ENCODE results near the gene HIVEP3. TPM values are rescaled to one million over a fixed set of nuclear protein-coding genes. Genes with fewer than 3 reads are reported as not detected.

HIVEP3 gene
- total and polyA plus RNA-seq, 2 of the 13 experiments (the other 11 are each of a cell fraction or from before 2014, with no cell fraction given) = 0.05 TPM; not detected in 1

DNA sequence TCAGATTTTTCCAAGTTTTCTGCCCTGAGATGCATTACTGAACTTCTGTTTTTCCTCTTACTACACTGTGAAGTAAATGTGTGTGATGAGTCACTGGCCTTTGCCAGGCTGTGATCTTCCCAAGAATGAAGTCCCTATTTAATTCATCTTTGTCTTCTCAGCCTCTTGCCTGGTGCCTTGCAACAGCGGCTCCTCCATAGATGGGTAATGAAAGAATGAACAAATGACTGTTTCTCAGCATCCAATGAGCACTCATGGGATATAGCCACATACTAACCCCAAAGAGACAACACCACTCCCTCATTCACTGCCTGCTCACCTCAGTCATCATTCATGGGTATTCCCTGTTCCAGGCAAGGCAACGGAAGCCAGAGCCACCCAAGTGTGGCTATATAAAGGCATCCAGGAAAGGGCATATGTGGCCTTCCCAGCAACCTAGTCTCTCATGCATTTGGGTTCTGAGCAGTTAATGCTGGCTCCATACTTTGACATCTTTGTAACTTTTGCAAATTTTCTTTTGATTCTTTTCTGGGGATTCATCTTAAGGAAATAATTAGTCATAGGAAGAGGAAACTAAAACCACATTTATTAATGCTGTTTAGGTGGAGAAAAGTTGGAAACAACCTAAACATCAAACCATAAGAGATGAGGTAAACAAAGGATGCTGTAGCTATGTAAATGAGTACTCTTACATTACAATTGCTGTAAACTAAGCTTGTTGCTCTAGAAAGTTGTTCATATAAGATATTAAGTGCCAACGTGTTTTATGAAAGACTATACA, 71.9 kb downstream of the HIVEP3 start:
- no peak overlapping the region for H2AFZ ChIP-seq (ENCODE audit: low read length)
- BruUV-seq (replicated peaks) = no TSS peak
- no peak overlapping the region for H3K4me3 ChIP-seq (replicated peaks in 1 of 3; ENCODE audit: insufficient read depth in 1 of 3, low read depth in 2 of 3, low read length in 3 of 3)
- H3K36me3 ChIP-seq (replicated peaks in 1 of 2; ENCODE audit: control insufficient read depth in 1 of 2, insufficient read depth in 2 of 2, low read length in 2 of 2) = no peaks in the 10 kb centered on the region
- no peak overlapping the region for H3K9ac ChIP-seq (ENCODE audit: insufficient read depth, low read depth, low read length)
- in situ Hi-C loops (cut with HindIII; ENCODE audit: extremely low pct_ligation_motif_present, low pct_unique_long_range_greater_than_20kb) (no loop called here), intact Hi-C loops (cut with micrococcal nuclease; ENCODE audit: unreplicated experiment) (no loop called here)
- WGBS (ENCODE audit: low lambda C conversion rate) = 1% methylated on average over 3 of the region's 3 CpGs
- H3K79me2 ChIP-seq (ENCODE audit: insufficient read depth, low read length) = no peaks in the 10 kb centered on the region
- ChIA-PET CTCF (ENCODE audit: low intra/inter-chr PET ratio, low total read pairs) (no interaction called here), POLR2A (no interaction called here)
- peaks cover 2 to 16% of the 10 kb centered on the region in 2 experiments; a peak in 4 of 5 replicates for H3K27me3 ChIP-seq (ENCODE audit: control insufficient read depth in 1 of 2, insufficient read depth in 2 of 2, low read length in 2 of 2)
- H3K4me1 ChIP-seq (ENCODE audit: insufficient read depth, low read length) = no peaks in the 10 kb centered on the region
- no peaks in the 10 kb centered on the region for H4K20me1 ChIP-seq (ENCODE audit: insufficient read depth, low read length)
- H3K27ac ChIP-seq (ENCODE audit: extremely low read length, insufficient read depth, low read length) = no peak overlapping the region
- H3K9me3 ChIP-seq (ENCODE audit: low read length) = no peaks in the 10 kb centered on the region
- ATAC-seq (no peak), DNase-seq (ENCODE audit: low spot score) (no peak), FAIRE-seq (no peak)
- H3K4me2 ChIP-seq (ENCODE audit: low read depth, low read length) = no peak overlapping the region
- TF ChIP-seq ARNT2 (CRISPR knock-in tag; IDR thresholded peaks at IDR 0.05; ENCODE audit: low read depth) = no peak
- TF ChIP-seq MYC (CRISPR knock-in tag; IDR thresholded peaks at IDR 0.05; ENCODE audit: borderline replicate concordance) = no peak

DNA sequence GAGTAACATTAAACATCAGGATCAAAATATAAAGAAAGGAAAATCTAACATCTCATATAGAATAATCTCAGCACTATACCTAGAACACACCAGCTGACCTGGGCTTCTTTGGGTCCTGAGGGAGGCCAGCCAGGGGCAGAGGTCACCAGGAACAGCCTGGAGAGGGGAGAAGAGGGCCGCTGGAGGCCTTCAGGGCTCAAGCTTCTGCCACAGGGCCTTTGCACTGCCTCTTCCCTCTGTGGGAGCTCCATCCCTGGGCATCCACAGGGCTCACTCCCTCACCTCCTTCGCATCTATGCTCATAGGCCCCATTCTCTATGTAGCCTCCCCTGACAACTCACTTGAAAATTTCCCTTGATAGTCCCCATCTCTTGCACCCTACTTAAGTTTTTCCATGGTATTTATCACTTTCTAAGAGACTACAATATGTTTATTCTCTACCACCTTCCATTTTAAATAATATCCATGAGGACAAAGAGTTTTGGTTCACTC, 73.9 kb downstream of the HIVEP3 start:
- H3K36me3 ChIP-seq (replicated peaks in 1 of 2; ENCODE audit: control insufficient read depth in 1 of 2, insufficient read depth in 2 of 2, low read length in 2 of 2) = no peaks in the 10 kb centered on the region
- WGBS (ENCODE audit: low lambda C conversion rate) = 14% methylated on average over 1 of the region's 2 CpGs
- no peak overlapping the region for H2AFZ ChIP-seq (ENCODE audit: low read length)
- no peak overlapping the region for H3K4me3 ChIP-seq (replicated peaks in 1 of 3; ENCODE audit: insufficient read depth in 1 of 3, low read depth in 2 of 3, low read length in 3 of 3)
- ATAC-seq = no peak
- no peak overlapping the region for H3K27ac ChIP-seq (ENCODE audit: extremely low read length, insufficient read depth, low read length)
- peaks cover 0 to 16% of the 10 kb centered on the region in 2 experiments; a peak in 3 of 5 replicates for H3K27me3 ChIP-seq (ENCODE audit: control insufficient read depth in 1 of 2, insufficient read depth in 2 of 2, low read length in 2 of 2)
- H3K4me2 ChIP-seq (ENCODE audit: low read depth, low read length) = no peak overlapping the region
- ChIA-PET CTCF (ENCODE audit: low intra/inter-chr PET ratio, low total read pairs) (no interaction called here), POLR2A (no interaction called here)
- no peaks in the 10 kb centered on the region for H3K4me1 ChIP-seq (ENCODE audit: insufficient read depth, low read length)
- H3K9me3 ChIP-seq (ENCODE audit: low read length) = no peaks in the 10 kb centered on the region
- BruUV-seq (replicated peaks) = no TSS peak
- TF ChIP-seq ZNF709 (CRISPR knock-in tag; IDR thresholded peaks at IDR 0.05) (no peak), WIZ (CRISPR knock-in tag; IDR thresholded peaks at IDR 0.05) (no peak), EP300 (IDR thresholded peaks at IDR 0.05; ENCODE audit: low read depth in 2 of 2, low read length in 2 of 2) (no peak), EP300 (CRISPR knock-in tag; IDR thresholded peaks at IDR 0.05; ENCODE audit: borderline replicate concordance) (no peak), MBNL3 (CRISPR knock-in tag; conservative IDR thresholded peaks at IDR 0.05) (no peak), SOX13 (IDR thresholded peaks at IDR 0.05) (no peak), SOX13 (CRISPR knock-in tag; conservative IDR thresholded peaks at IDR 0.05 in 1 of 2, IDR thresholded peaks at IDR 0.05 in 1 of 2) (no peak), ZNF230 (CRISPR knock-in tag; IDR thresholded peaks at IDR 0.05) (no peak), NONO (IDR thresholded peaks at IDR 0.05) (no peak), NONO (CRISPR knock-in tag; conservative IDR thresholded peaks at IDR 0.05) (no peak), BCL6 (CRISPR knock-in tag; IDR thresholded peaks at IDR 0.05) (no peak), NCOA1 (CRISPR knock-in tag; IDR thresholded peaks at IDR 0.05) (no peak)
- TF ChIP-seq, protein P1, sequence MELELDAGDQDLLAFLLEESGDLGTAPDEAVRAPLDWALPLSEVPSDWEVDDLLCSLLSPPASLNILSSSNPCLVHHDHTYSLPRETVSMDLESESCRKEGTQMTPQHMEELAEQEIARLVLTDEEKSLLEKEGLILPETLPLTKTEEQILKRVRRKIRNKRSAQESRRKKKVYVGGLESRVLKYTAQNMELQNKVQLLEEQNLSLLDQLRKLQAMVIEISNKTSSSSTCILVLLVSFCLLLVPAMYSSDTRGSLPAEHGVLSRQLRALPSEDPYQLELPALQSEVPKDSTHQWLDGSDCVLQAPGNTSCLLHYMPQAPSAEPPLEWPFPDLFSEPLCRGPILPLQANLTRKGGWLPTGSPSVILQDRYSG (CRISPR knock-in tag; IDR thresholded peaks at IDR 0.05) = no peak
- TF ChIP-seq, protein P2, sequence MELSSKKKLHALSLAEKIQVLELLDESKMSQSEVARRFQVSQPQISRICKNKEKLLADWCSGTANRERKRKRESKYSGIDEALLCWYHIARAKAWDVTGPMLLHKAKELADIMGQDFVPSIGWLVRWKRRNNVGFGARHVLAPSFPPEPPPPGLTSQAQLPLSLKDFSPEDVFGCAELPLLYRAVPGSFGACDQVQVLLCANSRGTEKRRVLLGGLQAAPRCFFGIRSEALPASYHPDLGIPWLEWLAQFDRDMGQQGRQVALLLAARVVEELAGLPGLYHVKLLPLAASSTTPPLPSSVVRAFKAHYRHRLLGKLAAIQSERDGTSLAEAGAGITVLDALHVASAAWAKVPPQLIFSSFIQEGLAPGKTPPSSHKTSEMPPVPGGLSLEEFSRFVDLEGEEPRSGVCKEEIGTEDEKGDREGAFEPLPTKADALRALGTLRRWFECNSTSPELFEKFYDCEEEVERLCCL (CRISPR knock-in tag; IDR thresholded peaks at IDR 0.05; ENCODE audit: borderline replicate concordance) = no peak
- no peaks in the 10 kb centered on the region for H4K20me1 ChIP-seq (ENCODE audit: insufficient read depth, low read length)
- H3K79me2 ChIP-seq (ENCODE audit: insufficient read depth, low read length) = no peaks in the 10 kb centered on the region
- no peak for FAIRE-seq
- intact Hi-C loops (cut with micrococcal nuclease; ENCODE audit: unreplicated experiment) = no loop called here
- no peak overlapping the region for H3K9ac ChIP-seq (ENCODE audit: insufficient read depth, low read depth, low read length)
- in situ Hi-C loops (cut with HindIII; ENCODE audit: extremely low pct_ligation_motif_present, low pct_unique_long_range_greater_than_20kb) = no loop called here
- no peak for DNase-seq (ENCODE audit: low spot score)

All from HepG2 (cell line).